ENCODE data around the gene CCDC194. TPM values are rescaled to one million over a fixed set of nuclear protein-coding genes. Genes with fewer than 3 reads are reported as not detected.
"Not testable (repeated sequence)": the region's sequence is repeated elsewhere in the genome, so short reads cannot be mapped to it uniquely, and the experiment has no call there.

Gene CCDC194
- total RNA-seq, 1 donor from 2014 or later = 0.62 TPM

DNA sequence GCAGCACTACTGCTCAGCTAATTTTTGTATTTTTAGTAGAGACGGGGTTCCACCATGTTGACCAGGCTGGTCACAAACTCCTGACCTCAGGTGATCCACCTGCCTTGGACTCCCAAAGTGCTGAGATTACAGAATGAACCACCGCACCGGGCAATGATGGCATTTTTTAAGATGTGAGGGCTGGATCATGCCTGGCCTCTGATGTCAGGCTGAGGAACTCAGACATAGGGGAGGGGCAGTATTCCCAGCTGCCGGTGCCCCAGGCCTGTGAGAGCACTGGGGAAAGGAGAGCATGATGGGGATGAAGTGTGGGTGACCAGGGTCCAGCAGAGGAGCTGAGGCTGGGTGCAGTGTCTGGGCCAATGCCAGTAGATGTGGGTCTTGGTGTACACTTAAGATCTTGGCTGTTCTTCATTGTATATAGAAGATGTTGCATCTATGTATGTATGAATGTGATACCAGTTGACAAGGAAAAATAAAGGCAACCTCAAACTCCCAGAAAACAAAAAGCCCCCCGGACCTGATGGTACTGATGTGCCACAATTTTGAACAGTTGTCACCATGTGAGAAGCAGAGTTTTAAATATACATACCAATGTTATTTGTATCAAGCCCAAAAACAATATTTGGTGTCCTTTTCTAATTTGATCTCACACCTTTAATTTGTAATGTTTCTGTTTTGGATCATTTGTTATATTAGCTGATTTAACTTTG lies 13.4 kb downstream of the CCDC194 start:
- intact Hi-C loops (cut with DNase I) = loop anchor here (5.0 to 10.0 kb wide), 2 partner anchors 33 to 86 kb away; no protein-coding TSS in a partner anchor
- ATAC-seq = no peak
- no peak for DNase-seq (ENCODE audit: low spot score)

DNA sequence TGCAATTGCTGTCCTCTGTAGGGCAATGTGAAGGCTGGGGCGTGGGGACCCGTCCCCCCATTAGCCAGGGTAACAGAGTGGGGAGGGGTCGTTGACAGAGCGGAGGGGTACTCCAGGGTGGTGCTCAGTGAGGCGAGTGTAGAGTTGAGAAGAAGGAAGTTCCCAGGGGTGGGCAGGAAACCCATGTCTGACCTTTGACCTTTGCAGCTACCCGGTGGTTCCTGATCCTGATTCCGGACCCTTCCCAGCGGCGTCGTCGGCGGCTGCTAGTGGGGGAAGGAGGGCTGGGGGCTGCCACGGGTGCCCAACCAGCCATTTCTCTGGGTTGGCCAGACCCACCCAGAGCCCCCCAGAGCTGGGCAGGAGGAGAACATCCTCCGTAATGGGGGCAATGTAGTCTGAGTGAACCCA lies 14.8 kb downstream of the CCDC194 start:
- ATAC-seq = no peak
- intact Hi-C loops (cut with DNase I) = no loop called here
- DNase-seq (ENCODE audit: low spot score) = no peak

DNA sequence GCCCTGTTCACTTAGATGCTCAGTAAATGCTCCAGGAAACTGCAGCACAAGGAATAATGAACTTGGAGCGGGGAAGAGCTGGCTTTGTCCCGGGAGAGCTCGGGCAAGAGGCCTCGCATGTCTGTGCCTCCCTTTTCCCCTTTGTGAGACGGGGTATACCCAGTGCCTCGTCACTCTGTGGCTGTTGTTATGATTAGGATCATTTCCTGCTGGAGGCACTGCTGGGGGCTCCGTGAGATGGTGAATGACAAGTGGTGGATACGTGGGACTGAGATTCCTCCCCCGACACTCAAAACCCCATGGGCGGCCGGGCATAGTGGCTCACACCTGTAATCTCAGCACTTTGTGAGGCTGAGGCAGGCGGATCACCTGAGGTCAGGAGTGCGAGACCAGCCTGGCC lies 15.7 kb downstream of the CCDC194 start:
- ATAC-seq (no peak), DNase-seq (ENCODE audit: low spot score) (no peak)
- intact Hi-C loops (cut with DNase I) = no loop called here

DNA sequence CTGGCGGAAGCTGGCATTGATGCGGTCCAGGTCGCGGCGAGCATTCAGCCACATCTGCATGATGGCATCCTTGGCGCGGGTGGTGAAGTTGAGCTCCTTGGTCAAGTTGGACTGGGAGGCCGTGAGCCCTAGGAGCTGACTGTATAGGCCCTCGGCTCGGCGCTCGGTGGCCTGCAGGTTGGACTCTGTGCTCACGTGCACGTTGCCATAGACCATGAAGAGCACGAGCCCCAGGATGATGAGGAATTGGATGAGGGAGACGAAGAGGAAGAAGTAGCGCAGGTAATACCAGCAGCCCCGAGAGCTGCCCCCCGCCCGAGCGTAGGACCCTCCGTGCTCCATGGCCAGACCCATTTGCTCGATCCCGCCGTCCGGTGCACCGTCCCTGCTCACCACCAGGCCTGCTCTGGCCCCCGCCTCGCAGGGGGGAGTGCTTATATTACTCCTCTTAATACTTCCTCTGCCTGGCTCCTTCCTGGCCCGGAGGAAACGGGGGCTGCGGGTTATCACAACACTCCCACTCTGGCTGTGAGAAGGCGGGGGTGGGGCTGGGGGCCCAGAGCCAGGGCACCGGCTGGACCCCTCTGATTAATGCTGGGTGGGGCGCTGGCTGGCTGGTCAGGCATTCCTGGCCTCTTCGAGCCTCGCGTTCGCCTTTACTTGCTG lies 16.9 kb downstream of the CCDC194 start, which contains the start of gene PLVAP:
TSS of gene PLVAP (minus strand) at position 408 of the 666 bp plus-strand sequence. CDS start at position 354, 54 bp downstream.
- peak; percentile 28 for ATAC-seq
- intact Hi-C loops (cut with DNase I) = no loop called here
- no peak for DNase-seq (ENCODE audit: low spot score)

DNA sequence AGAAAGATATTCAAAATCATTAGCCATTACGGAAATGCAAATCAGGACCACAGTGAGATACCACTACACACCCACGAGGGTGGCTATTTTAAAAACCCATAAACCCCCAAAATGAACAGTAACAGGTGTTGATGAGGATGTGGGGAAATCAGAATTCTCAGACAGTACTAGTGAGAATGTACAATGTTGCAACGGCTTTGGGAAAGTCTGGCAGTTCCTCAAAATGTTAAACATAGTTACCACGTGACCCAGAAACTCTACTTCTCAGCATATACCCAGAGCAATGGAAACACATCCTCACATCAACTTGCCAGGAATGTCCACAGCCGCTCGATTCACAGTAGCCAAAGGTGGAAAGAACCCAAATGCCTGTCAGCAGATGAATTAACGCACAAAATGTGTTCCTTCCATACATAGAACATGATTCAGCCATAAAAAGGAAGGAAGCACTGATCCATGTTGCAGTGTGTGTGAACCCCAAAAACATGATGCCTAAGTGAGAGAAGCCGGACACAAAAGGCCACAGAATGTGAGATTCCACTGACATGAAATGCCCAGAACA lies 23.9 kb downstream of the CCDC194 start:
- intact Hi-C loops (cut with DNase I) = no loop called here
- ATAC-seq = peak; percentile 62
- no peak for DNase-seq (ENCODE audit: low spot score)

DNA sequence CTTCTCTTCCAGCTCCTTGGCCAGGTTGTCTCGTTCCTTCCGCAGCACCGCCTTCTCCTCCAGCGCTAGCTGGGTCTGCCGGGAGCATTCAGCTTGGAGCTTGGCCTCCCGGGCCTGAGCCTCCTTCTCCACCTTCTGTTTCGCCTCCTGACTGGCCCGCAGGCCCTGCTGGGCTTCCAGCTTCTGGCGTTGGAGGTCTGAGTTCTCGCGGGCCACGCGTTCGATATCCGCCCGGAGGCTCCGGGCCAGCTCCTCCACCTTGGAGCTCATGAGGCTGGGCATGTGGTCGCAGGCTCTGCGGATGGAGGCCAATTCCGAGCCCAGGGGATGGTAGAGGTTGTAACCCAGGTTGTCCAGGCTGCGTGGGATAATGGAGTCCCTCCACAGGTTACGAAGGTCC lies 28.6 kb downstream of the CCDC194 start:
- ATAC-seq (no peak), DNase-seq (ENCODE audit: low spot score) (no peak)
- intact Hi-C loops (cut with DNase I) = no loop called here

DNA sequence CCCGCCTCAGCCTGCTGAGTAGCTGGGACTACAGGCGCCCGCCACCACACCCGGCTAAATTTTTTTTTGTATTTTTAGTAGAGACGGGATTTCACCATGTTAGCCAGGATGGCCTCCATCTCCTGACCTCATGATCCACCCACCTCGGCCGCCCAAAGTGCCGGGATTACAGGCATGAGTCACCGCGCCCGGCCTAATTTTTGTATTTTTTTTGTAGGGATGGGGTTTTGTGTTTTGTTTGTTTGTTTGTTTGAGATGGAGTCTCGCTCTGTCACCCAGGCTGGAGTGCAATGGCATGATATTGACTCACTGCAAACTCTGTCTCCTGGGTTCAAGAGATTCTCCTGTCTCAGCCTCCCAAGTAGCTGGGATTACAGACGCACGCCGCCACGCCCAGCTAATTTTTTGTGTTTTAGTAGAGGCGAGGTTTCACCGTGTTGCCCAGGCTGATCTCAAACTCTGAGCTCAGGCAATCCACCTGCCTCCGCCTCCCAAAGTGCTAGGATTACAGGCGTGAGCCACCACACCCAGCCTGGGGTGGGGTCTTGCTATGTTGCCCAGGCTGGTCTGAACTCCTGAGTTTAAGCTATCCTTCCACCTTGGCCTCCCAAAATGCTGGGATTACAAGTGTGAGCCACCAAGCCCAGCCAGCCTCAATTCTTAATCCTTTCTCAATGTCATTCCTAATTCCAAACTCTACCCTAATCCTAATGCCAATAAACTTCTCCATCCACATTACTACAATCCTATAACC lies 30.0 kb downstream of the CCDC194 start:
- DNase-seq (ENCODE audit: low spot score); intact Hi-C loops (cut with DNase I): not testable (repeated sequence)

DNA sequence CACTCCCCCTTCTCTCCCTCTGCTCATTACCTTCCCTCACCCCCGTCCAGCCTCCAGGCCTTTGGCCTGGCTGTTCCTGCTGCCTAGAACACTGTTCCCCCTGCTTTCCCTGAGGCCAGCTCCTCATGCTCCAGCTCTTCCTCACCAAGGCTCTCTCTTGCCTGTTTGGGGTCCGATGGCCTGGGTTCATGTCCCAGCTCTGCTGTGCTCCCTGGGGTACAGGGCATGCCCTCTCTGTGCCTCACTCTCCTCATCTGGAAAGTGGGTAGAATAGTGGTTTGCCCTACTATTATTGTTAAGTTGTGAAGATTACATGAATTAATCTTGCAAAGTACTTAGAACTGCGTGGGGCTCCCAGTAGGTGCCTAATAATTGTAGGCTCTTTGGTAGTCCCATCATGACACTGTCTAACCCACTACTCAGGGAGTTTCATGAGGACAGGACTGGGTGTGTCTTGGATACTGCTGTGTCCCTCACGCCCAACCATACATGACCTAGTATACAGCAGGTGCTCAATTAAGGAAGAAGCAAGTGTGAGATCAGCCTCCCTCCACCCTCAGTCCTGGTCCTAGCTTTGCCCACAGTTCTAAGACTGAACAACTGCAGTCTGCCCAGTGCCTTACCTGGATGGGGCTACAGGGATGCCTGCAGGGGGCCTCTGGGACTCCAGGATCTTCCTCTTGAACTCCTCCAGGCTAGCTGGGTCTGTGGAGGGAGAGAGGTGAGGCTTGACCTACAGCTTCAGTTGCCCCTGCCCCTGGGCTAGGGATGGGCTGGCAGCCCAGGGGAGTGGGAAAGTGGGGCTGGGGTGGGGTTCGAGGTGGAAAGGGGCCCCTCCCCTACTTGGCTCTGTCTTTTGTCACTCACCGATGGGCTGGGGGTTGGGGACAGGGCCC lies 33.8 kb downstream of the CCDC194 start:
- DNase-seq (ENCODE audit: low spot score) (no peak), ATAC-seq (no peak)
- intact Hi-C loops (cut with DNase I) = no loop called here

More for the DNA sequence above, 30.0 kb downstream of the CCDC194 start:
- ATAC-seq = not testable (repeated sequence)

DNA sequence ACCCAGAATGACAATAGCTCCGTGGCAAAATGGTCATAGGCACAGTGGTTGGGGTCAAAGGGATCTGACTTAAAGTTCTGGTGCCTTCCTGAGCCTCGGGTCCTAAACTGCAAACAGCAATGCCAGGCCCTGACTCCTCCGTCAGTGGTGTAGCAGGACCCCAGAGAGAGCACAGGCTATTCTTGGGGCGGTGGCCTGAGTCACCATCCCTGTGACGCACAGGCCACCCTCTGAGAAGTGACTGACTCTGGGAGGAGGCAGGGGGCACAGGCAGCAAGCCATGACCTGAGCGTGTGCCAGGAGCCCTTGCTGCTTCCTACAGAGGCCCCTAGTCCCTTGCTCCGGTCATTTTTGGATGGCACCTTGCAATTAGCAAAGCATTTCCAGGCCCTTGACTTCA lies 35.6 kb downstream of the CCDC194 start:
- ATAC-seq = peak; percentile 32
- DNase-seq (ENCODE audit: low spot score) = no peak

DNA sequence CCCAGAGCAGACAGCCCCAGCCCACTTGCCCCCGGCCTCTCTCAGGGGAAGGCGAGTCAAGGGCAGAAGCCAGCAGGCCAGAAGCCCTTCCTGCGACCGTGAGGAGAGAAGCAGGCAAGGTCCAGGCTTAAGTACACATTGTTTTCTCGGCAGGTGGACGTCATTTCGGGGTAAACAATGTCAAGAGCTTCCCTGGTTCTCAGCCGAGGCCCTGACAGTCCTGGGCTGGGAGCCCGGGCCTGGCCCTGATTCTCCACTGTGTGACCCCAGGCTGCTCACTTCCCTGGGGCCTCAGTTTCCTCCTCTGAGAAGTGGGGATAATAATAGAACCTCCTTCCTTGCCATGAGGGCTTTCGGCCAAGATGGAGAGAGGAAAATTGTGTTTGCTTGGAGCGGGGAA lies 36.3 kb downstream of the CCDC194 start:
- DNase-seq (ENCODE audit: low spot score) (no peak), ATAC-seq (no peak)
- intact Hi-C loops (cut with DNase I) = no loop called here

More for the DNA sequence above, 35.6 kb downstream of the CCDC194 start:
- intact Hi-C loops (cut with DNase I) = no loop called here

DNA sequence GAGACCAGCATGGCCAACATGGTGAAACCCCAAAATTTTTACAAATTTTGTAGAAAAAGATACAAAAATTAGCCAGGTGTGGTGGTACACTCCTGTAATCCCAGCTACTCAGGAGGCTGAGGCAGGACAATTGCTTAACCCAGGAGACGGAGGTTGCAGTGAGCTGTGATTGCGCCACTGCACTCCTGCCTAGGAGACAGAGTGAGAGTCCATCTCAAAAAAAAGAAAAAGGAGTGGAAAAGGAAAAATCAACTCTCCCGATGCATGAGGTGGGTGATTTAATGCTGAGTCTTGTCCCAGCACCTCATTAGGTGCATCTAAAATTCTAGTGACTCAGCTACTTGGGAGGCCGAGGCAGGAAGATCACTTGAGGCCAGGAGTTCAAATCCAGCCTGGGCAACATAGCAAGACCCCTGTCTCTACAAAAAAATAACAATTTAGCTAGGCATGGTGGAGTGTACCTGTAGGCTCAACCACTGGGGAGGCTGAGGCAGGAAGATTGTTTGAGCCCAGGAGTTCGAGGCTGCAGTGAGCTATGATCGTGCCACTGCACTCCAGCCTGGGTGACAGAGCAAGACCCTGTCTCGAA lies 36.8 kb downstream of the CCDC194 start:
- no peak for ATAC-seq
- intact Hi-C loops (cut with DNase I) = no loop called here
- no peak for DNase-seq (ENCODE audit: low spot score)

DNA sequence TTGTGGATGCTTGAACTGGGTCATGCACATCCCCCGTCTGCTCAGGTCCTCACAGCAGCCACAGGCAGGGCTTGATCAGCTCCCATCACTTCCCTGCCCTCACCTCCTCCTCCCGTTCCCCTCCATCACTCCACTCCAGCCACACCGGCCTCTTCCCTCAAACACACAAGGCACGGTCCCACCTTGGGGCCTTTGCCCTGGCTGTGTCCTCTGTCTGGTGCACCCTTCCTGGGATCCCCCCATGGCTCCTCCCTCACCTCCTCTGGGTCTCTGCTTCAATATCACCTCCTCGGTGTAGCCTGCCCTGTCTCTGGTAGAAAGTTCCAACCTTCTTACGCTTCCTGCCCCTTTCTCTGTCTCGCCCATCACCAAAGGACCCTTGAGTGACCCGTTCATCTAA lies 40.6 kb downstream of the CCDC194 start:
- intact Hi-C loops (cut with DNase I) = no loop called here

DNA sequence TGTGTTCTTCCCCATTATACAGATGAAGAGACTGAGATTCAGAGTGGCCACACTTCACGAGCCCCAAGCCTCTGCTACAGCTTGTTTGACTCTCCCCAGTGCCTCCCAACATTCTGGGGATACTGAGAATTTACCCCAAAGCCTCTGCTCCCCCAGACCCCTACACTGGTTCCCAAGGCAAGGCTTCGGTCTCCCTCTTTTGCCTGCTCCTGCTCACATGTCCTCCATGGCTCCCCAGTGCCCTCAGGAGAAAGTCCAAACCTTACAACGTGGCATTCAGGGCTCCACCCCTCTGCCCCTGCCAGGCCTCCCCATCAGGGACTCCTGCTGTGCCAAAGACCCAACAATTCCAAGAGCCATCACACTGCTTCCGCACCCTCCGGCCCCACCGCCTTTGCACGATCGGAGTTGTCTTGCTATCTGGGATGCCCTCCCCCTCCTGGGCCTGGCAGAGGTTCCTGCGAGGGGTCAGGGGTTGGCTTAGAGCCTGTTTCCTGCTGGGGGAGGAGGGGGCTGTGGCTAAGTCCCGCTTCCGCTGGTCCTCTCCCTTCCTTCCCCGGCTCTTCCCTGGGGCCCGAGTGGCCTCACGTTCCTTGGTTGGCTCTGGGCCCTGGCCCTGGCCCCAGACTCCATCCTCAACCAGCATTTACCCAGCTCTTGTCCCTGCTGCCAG lies 41.3 kb downstream of the CCDC194 start:
- ATAC-seq (no peak), DNase-seq (ENCODE audit: low spot score) (no peak)
- intact Hi-C loops (cut with DNase I) = no loop called here

More for the DNA sequence above, 40.6 kb downstream of the CCDC194 start:
- ATAC-seq (no peak), DNase-seq (ENCODE audit: low spot score) (no peak)

DNA sequence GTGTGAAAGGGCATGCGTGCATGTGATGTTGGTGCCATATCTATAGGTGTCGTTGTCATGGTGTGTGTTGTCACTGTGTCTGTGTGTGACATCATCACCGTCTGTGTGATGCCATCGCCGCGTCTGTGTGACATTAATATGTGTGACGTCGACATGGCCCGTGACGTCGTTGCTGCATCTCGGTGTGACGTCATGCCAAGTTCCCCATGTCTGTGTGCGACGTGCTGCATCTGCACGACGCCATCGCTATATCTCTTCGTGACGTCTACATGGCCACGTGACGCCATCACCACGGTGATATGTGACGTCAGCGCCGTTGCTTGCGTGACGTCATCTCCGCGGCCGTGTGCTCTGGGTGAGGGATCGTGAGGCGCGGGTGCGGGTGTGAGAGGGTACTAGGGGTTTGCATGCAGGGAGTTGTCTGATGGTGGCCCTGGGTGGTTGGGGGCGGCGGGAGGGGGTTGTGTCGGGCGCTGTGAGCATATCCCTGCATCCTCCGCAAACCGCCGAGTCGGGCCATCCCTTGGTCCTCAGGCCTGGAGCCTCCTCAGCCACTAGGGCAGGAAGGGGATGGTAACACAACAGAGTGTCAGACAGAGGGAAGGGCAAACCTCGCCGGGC lies 42.1 kb downstream of the CCDC194 start:
- no peak for ATAC-seq
- intact Hi-C loops (cut with DNase I) = no loop called here
- no peak for DNase-seq (ENCODE audit: low spot score)

DNA sequence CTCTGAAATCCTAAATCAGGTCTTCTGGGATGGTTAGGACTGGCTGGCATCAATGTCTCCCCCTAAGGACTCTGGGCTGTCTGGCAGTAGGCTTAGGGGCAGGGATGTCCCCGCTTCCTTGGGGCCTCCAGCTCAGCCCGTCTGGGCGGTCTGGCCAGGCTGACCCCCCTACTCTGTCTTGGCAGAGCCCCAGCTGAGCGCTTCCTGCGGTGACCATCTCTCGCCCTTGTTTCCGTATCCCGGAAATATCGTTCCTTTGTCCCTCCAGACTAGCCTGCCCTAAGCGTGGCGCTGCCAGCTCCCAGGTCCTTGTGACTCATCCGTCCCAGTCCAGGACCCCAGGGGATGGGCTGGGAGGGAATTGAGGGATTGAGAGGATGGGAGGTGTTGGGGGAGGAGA lies 45.3 kb downstream of the CCDC194 start:
- DNase-seq (ENCODE audit: low spot score) (peak; percentile 74), ATAC-seq (peak; percentile 76)
- intact Hi-C loops (cut with DNase I) = loop anchor here (5.0 kb wide), 1 partner anchor 34 kb away; no protein-coding TSS in a partner anchor

DNA sequence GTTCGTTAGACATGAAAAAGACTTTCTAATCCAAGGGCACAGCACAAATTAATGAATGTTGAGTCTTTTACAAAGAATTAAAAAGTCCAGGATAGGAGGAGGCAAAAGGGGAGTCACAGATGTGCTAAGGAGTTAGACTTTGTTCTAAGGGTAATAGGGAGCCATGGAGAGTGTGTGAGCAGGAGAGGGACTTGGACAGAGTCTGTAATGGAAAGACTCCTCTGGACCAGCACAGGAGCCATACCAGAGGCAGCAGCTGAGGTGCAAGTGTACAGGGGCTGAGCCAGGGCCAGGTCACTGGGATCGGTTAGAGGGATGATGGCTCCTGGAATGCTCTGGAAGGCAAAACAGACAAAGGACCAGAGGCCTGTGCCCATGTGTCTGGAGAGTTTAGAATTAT lies 46.1 kb downstream of the CCDC194 start:
- ATAC-seq = no peak
- intact Hi-C loops (cut with DNase I) = loop anchor here (5.0 kb wide), 1 partner anchor 34 kb away; no protein-coding TSS in a partner anchor
- DNase-seq (ENCODE audit: low spot score) = no peak

DNA sequence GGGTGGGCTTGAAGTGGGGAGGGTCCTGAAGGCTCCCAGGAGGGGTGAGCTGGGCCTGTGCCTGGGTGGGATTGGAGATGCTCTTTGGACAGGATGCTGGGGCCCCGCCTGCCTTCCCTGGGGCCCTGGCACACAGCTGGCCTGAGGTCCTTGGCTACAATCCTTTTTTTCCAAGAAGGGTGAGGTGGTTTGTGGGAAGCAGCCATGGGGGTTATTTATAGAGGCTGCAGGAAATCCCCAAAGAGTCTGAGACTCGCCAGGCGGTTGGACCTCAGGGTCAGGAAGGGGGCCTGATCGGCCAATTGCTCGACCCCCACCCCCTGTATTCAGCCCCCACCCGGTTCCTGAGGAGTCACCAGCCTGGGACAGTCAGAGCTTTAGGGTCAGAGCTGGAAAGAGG lies 46.6 kb downstream of the CCDC194 start:
- ATAC-seq = peak; percentile 64
- no peak for DNase-seq (ENCODE audit: low spot score)
- intact Hi-C loops (cut with DNase I) = loop anchor here (5.0 kb wide), 1 partner anchor 35 kb away; no protein-coding TSS in a partner anchor
